ENCODE results near the gene ASGR2.

DNA sequence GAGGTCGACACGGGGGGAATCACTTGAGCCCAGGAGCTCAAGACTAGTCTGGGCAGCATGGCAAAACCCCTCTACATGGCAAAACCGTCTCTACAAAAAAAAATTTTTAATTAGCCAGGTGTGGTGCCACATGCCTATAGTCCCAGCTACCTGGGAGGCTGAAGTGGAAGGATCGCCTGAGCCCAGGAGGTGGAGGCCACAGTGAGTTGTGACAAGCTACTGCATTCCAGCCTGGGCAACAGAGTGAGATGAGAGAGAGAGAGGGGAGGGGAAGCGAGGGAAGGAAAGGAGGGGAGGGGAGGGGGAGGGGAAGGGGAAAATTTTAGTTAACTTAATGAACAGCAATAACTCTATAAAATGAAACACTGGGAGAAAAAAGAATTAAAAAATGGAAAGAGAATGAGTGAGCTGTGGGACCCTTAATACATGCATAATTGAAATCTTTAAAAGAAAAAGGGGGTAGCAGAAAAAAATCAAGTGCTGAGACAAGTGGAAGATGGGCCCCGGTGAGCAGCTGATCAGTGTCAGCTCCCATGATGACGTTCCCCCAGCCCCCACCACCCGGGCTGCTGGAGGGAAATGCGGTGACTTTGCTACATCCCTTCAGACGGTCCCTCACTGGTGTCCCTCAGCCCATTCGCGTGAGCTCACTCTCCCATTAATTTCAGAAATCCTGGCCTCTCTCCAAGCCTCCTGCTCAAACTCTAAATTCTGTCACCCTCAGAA lies 2.7 kb downstream of the ASGR2 start:
- TF ChIP-seq, protein P1, sequence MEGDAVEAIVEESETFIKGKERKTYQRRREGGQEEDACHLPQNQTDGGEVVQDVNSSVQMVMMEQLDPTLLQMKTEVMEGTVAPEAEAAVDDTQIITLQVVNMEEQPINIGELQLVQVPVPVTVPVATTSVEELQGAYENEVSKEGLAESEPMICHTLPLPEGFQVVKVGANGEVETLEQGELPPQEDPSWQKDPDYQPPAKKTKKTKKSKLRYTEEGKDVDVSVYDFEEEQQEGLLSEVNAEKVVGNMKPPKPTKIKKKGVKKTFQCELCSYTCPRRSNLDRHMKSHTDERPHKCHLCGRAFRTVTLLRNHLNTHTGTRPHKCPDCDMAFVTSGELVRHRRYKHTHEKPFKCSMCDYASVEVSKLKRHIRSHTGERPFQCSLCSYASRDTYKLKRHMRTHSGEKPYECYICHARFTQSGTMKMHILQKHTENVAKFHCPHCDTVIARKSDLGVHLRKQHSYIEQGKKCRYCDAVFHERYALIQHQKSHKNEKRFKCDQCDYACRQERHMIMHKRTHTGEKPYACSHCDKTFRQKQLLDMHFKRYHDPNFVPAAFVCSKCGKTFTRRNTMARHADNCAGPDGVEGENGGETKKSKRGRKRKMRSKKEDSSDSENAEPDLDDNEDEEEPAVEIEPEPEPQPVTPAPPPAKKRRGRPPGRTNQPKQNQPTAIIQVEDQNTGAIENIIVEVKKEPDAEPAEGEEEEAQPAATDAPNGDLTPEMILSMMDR (IDR thresholded peaks at IDR 0.05), result no peak
- TF ChIP-seq POLR2A (IDR thresholded peaks at IDR 0.05), result no peak
- TF ChIP-seq POLR2AphosphoS5 (IDR thresholded peaks at IDR 0.05), result no peak
- TF ChIP-seq EP300 (IDR thresholded peaks at IDR 0.05), result no peak
